Ascending aorta (tissue), 2 donors: ENCODE data around the gene CEP57L1. TPM values are rescaled to one million over a fixed set of nuclear protein-coding genes. Genes with fewer than 3 reads are reported as not detected.
"Not testable (repeated sequence)": the region's sequence is repeated elsewhere in the genome, so short reads cannot be mapped to it uniquely, and the experiment has no call there.

Experiments
- DNase-seq, 2 donors: peaks; one replicate each; pipeline ENCODE4 v3.0.0-alpha.2; 2019; ENCODE audit warnings: low spot score in 2 of 2
- H3K27ac ChIP-seq, 2 donors: fragments of 200-600 bp; sonication (generic); one replicate each; pipeline ENCODE4 v1.5.1; 2016 to 2017; ENCODE audit warnings: mild to moderate bottlenecking in 1 of 2
- H3K27me3 ChIP-seq: fragments of 200-600 bp; sonication (generic); one replicate; pipeline ENCODE4 v1.5.1; 2017
- H3K36me3 ChIP-seq, 2 donors: fragments of 200-600 bp; sonication (generic); one replicate each; pipeline ENCODE4 v1.5.1; 2016
- H3K4me1 ChIP-seq, 2 donors: fragments of 200-600 bp; sonication (generic); one replicate each; pipeline ENCODE4 v1.5.1; 2016 to 2017; ENCODE audit warnings: mild to moderate bottlenecking in 1 of 2
- H3K4me3 ChIP-seq, 2 donors: fragments of 200-600 bp; sonication (generic); one replicate each; pipeline ENCODE4 v1.5.1; 2016 to 2017; ENCODE audit warnings: mild to moderate bottlenecking in 1 of 2
- H3K9me3 ChIP-seq, 2 donors: fragments of 200-600 bp; sonication (generic); one replicate each; pipeline ENCODE4 v1.5.1; 2016
- intact Hi-C: fragments of 100-400 bp; cut with DNase I; formaldehyde crosslinking; loops from one replicate; pipeline ENCODE4 v1.15.1; 2023
- total RNA-seq: library from RNA; depleted of rRNA; stranded (reverse); fragments of >200 nt; gene quantifications from one replicate; pipeline ENCODE4 v1.1.0, GENCODE V29; 2016
- TF ChIP-seq, protein P1 (sequence below), 3 experiments: fragments of 200-600 bp in 2 of 3; fragments of 450-650 bp in 1 of 3; sonication (generic) in 2 of 3; IDR thresholded peaks; one replicate each; pipeline ENCODE4 v1.5.1; 2016 to 2019; ENCODE audit warnings: antibody characterized with exemption in 3 of 3, mild to moderate bottlenecking in 1 of 3, moderate library complexity in 1 of 3

Gene CEP57L1
- total RNA-seq, 1 donor from 2014 or later, result 1.1 TPM

DNA sequence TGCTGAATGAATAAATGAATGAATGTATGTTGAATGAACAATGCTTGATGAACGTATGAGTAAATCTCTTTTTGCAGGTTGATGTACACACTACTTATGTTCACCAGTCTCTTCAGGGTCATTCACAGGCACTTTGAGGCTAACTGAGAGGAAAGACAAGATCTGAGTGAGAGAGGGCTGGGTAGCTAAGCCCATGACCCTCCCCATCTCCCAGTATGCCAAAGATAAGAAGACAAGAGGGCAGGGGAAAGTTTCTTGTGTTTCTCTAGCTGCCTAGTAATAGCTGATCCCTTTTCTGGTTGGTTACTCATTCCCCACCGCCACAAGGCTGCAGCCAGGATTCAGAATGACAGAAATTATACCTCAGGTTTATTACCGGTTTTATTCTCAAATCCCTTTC, 90.7 kb downstream of the CEP57L1 start:
- Histone ChIP-seq H3K27ac (no peak overlapping the region), H3K27me3 (no peaks in the 10 kb centered on the region), H3K4me3 (no peak overlapping the region), H3K36me3 (no peaks in the 10 kb centered on the region), H3K4me1 (no peaks in the 10 kb centered on the region), H3K9me3 (no peaks in the 10 kb centered on the region)
- TF ChIP-seq, protein P1, sequence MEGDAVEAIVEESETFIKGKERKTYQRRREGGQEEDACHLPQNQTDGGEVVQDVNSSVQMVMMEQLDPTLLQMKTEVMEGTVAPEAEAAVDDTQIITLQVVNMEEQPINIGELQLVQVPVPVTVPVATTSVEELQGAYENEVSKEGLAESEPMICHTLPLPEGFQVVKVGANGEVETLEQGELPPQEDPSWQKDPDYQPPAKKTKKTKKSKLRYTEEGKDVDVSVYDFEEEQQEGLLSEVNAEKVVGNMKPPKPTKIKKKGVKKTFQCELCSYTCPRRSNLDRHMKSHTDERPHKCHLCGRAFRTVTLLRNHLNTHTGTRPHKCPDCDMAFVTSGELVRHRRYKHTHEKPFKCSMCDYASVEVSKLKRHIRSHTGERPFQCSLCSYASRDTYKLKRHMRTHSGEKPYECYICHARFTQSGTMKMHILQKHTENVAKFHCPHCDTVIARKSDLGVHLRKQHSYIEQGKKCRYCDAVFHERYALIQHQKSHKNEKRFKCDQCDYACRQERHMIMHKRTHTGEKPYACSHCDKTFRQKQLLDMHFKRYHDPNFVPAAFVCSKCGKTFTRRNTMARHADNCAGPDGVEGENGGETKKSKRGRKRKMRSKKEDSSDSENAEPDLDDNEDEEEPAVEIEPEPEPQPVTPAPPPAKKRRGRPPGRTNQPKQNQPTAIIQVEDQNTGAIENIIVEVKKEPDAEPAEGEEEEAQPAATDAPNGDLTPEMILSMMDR (IDR thresholded peaks at IDR 0.05), result no peak
- intact Hi-C loops, result loop anchor here (5.0 kb wide), 2 partner anchors 116 to 256 kb away; partner anchors contain the start of genes PPIL6 and SMPD2
- DNase-seq, result no peak

DNA sequence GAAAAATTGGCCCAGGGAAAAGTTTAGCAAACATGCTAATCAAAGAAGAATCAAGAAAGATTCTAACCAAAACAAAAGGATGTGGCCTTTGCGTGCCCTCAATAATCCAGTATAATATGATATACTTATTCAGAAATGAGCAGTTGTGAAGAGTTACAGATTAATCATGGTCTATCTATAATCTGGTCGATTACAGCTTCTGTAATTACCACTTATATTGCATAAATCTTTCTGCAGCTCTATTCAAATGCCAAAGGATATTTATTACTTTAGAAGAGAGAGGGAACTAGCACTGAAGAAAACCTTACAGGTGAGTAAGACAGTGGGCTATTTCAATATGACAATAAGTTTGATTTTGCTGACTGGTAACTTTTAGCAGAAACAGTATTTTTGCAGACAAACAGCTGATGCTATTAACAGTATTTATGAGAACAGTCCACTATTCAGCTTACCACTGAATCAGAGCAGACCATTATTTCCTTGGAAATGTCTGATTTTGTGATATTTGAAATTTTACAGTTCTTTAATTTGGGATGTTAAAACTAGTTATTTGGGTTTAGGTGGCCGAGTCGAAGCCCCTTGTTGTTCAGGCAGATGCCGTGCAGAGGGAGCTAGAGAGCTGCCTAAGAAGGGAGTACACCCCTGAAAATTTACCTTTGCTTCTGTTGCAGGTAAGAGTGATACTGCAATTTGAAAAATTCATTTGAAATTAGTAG, 92.2 kb downstream of the CEP57L1 start:
- TF ChIP-seq, protein P1 (IDR thresholded peaks at IDR 0.05), result peak; percentile 86 to 98 (median 96)
- Histone ChIP-seq H3K9me3 (no peaks in the 10 kb centered on the region), H3K4me3 (no peak overlapping the region), H3K27ac (no peak overlapping the region), H3K4me1 (no peaks in the 10 kb centered on the region), H3K27me3 (no peaks in the 10 kb centered on the region), H3K36me3 (no peaks in the 10 kb centered on the region)
- peak in 1 of 2 donors; percentile 73 for DNase-seq
- intact Hi-C loops, result loop anchor here (1.0 to 5.0 kb wide), 3 partner anchors 115 to 255 kb away; partner anchors contain the start of genes PPIL6 and SMPD2

DNA sequence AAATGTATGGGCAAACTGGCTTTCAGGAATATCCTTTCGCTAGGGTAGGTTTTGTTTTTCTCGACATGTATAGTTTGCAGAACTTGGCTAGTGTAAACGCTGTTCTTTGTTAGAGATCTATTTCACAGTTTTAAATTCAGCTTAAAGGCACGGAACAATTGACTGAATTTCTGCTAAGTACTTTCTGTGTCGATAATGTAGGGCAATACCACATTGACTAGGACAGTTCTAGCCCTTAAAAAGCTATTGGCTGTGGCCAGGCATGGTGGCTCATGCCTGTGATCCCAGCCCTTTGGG, 92.8 kb downstream of the CEP57L1 start:
- Histone ChIP-seq H3K4me1 (no peaks in the 10 kb centered on the region), H3K36me3 (no peaks in the 10 kb centered on the region), H3K27ac (no peak overlapping the region), H3K4me3 (no peak overlapping the region), H3K27me3 (no peaks in the 10 kb centered on the region), H3K9me3 (no peaks in the 10 kb centered on the region)
- TF ChIP-seq, protein P1 (IDR thresholded peaks at IDR 0.05), result no peak
- intact Hi-C loops, result loop anchor here (1.0 to 5.0 kb wide), 3 partner anchors 114 to 254 kb away; partner anchors contain the start of genes PPIL6 and SMPD2
- no peak for DNase-seq

DNA sequence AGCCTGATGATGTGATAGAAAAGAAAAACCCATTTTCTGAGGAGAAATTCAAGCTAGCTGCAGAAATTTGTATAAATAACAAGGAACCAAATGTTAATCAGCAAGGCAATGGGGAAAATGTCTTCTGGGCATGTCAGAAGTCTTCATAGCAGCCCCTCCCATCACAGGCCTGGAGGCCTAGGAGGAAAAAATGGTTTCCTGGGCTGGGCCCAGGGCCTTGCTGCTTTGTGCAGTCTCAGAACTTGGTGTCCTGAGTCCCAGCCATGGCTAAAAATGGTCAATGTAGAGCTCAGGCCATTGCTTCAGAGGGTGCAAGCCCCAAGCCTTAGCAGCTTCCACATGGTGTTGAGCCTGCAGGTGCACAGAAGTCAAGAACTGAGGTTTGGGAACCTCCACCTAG, 96.1 kb downstream of the CEP57L1 start:
- intact Hi-C loops, H3K27me3 ChIP-seq, H3K4me1 ChIP-seq, H3K4me3 ChIP-seq, H3K27ac ChIP-seq, H3K36me3 ChIP-seq, H3K9me3 ChIP-seq, DNase-seq: not testable (repeated sequence)

DNA sequence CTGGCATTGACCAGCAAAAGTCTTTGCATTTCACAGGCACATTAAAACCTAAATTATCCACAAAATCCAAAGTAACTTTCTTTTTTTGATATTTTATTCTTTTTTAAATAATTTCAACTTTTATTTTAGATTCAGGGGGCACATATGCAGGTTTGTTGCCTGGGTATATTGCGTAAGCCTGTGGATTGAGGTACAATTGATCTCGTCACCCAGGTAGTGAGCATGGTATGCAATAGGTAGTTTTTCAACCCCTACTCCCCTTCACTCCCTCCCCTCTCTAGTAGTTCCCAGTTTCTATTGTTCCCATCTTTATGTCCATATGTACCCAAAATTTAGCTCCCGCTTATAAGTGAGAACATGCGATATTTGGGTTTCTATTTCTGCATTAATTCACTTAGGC, 97.6 kb downstream of the CEP57L1 start:
- TF ChIP-seq, protein P1 (IDR thresholded peaks at IDR 0.05), result no peak
- H3K4me1 ChIP-seq, result no peaks in the 10 kb centered on the region
- no peaks in the 10 kb centered on the region for H3K9me3 ChIP-seq
- intact Hi-C loops, result no loop called here
- H3K36me3 ChIP-seq, result no peaks in the 10 kb centered on the region
- no peak overlapping the region for H3K4me3 ChIP-seq
- H3K27me3 ChIP-seq, result no peaks in the 10 kb centered on the region
- H3K27ac ChIP-seq, result no peak overlapping the region
- DNase-seq, result no peak

DNA sequence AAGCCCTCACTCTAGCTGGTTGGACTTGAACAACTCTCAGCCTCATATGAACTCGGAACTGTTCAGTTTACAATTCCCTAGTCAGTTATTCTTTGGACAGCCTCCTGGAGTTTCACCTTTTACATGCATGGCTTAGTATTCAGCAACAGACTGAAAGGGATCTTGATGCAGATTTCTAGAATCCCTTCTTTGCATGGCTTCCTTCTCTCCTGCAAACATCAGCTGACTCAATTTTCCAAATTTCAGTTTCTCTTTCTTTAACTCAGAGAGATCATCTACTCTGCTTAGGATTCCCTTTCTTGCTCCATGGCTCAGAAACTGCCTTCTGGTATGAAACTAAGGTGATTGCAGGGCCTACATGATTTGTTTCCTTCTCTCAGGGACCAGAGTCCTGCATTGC, 99.6 kb downstream of the CEP57L1 start:
- H3K9me3 ChIP-seq, result no peaks in the 10 kb centered on the region
- H3K36me3 ChIP-seq, result no peaks in the 10 kb centered on the region
- intact Hi-C loops, result no loop called here
- no peaks in the 10 kb centered on the region for H3K27me3 ChIP-seq
- H3K4me3 ChIP-seq, result no peak overlapping the region
- no peak for DNase-seq
- no peak overlapping the region for H3K27ac ChIP-seq
- TF ChIP-seq, protein P1 (IDR thresholded peaks at IDR 0.05), result no peak
- no peaks in the 10 kb centered on the region for H3K4me1 ChIP-seq
